Spleen (tissue), 11 donors: ENCODE results near the gene UFD1. TPM values are rescaled to one million over a fixed set of nuclear protein-coding genes. Genes with fewer than 3 reads are reported as not detected.

Experiments used
- DNase-seq: peaks from one replicate; pipeline ENCODE4 v3.0.0-alpha.2; 2020
- H3K27ac ChIP-seq, 8 donors: fragments of 200-600 bp; sonication (generic) in 7 of 8; 1 replicate in 4 of 8; 2 replicates in 4 of 8; pipeline versions ENCODE4 v1.5.0 to v1.8.0; 2016 to 2021; ENCODE audit warnings: inconsistent platforms in 4 of 8, mild to moderate bottlenecking in 4 of 8, moderate library complexity in 1 of 8
- H3K27me3 ChIP-seq, 7 donors: fragments of 200-600 bp; sonication (generic) in 6 of 7; replicated peaks in 1 of 7; 1 replicate in 4 of 7; 2 replicates in 3 of 7; pipeline versions ENCODE4 v1.5.0 to v1.8.0; 2016 to 2021; ENCODE audit warnings: inconsistent platforms in 3 of 7, mild to moderate bottlenecking in 1 of 7
- H3K36me3 ChIP-seq, 6 donors: fragments of 200-600 bp; sonication (generic) in 5 of 6; 1 replicate in 4 of 6; 2 replicates in 2 of 6; pipeline versions ENCODE4 v1.5.0 to v1.8.0; 2016 to 2021; ENCODE audit warnings: inconsistent platforms in 2 of 6
- H3K4me1 ChIP-seq, 6 donors: fragments of 200-600 bp; sonication (generic) in 5 of 6; 1 replicate in 3 of 6; 2 replicates in 3 of 6; pipeline versions ENCODE4 v1.5.0 to v1.8.0; 2016 to 2021; ENCODE audit warnings: inconsistent platforms in 3 of 6
- H3K4me3 ChIP-seq, 8 donors: fragments of 200-600 bp; sonication (generic) in 7 of 8; 1 replicate in 4 of 8; 2 replicates in 4 of 8; pipeline versions ENCODE4 v1.5.0 to v1.8.0; 2016 to 2021; ENCODE audit warnings: inconsistent platforms in 4 of 8, mild to moderate bottlenecking in 4 of 8, moderate library complexity in 2 of 8
- H3K9me3 ChIP-seq, 8 donors: fragments of 200-600 bp; sonication (generic) in 7 of 8; 1 replicate in 4 of 8; 2 replicates in 4 of 8; pipeline versions ENCODE4 v1.5.0 to v1.8.0; 2016 to 2021; ENCODE audit warnings: inconsistent platforms in 4 of 8
- CTCF ChIP-seq, 11 experiments: fragments of 200-600 bp in 7 of 11; fragments of 450-650 bp in 4 of 11; sonication (generic) in 4 of 11; IDR thresholded peaks in 8 of 11; conservative IDR thresholded peaks in 3 of 11; 1 replicate in 7 of 11; 2 replicates in 4 of 11; pipeline versions ENCODE4 v1.4.0 to v1.8.0; 2016 to 2021; ENCODE audit warnings: antibody characterized with exemption in 11 of 11, inconsistent platforms in 4 of 11, mild to moderate bottlenecking in 1 of 11
- POLR2A ChIP-seq, 3 donors: fragments of 450-650 bp; IDR thresholded peaks; one replicate each; pipeline ENCODE4 v1.5.1; 2017; ENCODE audit warnings: antibody characterized with exemption in 3 of 3, mild to moderate bottlenecking in 1 of 3
- POLR2AphosphoS5 ChIP-seq, 3 donors: sonication (generic); formaldehyde crosslinking; IDR thresholded peaks; one replicate each; pipeline ENCODE4 v1.5.1; 2017; ENCODE audit warnings: antibody characterized with exemption in 3 of 3
- WGBS, 5 donors: extraction: QIAGEN DNeasy Blood & Tissue Kit in 3 of 5; methylation state at CpG; one replicate each; pipeline versions ENCODE4 v1.1.5 to v1.1.7; 2013 to 2018; 5-methylcytosine and 5-hydroxymethylcytosine counted together
- intact Hi-C: fragments of 100-400 bp; cut with DNase I; formaldehyde crosslinking; loops from one replicate; pipeline ENCODE4 v1.15.0; 2023; ENCODE audit warnings: low total_unique reads
- polyA plus RNA-seq, 3 donors: library from polyadenylated mRNA; stranded (reverse); fragments of 200-250 nt; gene quantifications; one replicate each; pipeline ENCODE4 v1.2.1, GENCODE V29; 2013
- total RNA-seq, 7 donors: library from RNA; depleted of rRNA in 3 of 7; stranded (reverse); fragments of >200 nt in 3 of 7; fragmentation: NEBNext Ultra II Directional in 4 of 7; extraction: Animal tissue kit (Norgen Biotek cat#: 25700) in 4 of 7; gene quantifications; one replicate each; pipeline versions ENCODE4 v1.1.0 to v1.2.1, GENCODE V29; 2016 to 2021
- donor health status: healthy with polysubstance abuse.
- donor health status: DM: no; HTN: no; CAD: no; lungs with moderate emphysema.
- donor health status: DM: no; HTN: no; CAD: no.
- donor health status: Bipolar disorder and iron deficiency.
- donor health status: healthy.
- donor health status: DM: no; HTN: no; CAD: no.
- donor health status: DM: yes; HTN: yes; CAD: no.

Gene UFD1
- total and polyA plus RNA-seq, 10 donors: 35.6 to 55.4 (median 42.4) TPM

GRCh38 chr22:19524170-19525115, 45.5 kb upstream of the UFD1 start, which contains the start of gene CLDN5:
Gene CLDN5 (minus strand): TSS chr22:19524410. CDS start chr22:19524255, 155 bp downstream.
- peaks cover 14 to 61% (median 45%) of the 10 kb centered on the region in 6 donors for H3K4me1 ChIP-seq
- intact Hi-C loops: no loop called here
- DNase-seq: peak; percentile 76
- peak in 1 of 3 donors; percentile 62 for TF ChIP-seq POLR2A (IDR thresholded peaks at IDR 0.05)
- TF ChIP-seq POLR2AphosphoS5 (IDR thresholded peaks at IDR 0.05): peak in 2 of 3 donors; percentile 62 to 88
- no peak for TF ChIP-seq CTCF (IDR thresholded peaks at IDR 0.05 in 8 of 11, conservative IDR thresholded peaks at IDR 0.05 in 3 of 11)
- H3K4me3 ChIP-seq: peak within 1 kb of the TSS; percentile 28 to 70 (median 45)
- peaks cover 7 to 65% (median 29%) of the 10 kb centered on the region in 7 donors for H3K27me3 ChIP-seq
- 5 to 35% (median 7%) methylated on average over 13 to 69 of the region's 69 CpGs for WGBS, 5 donors
- H3K36me3 ChIP-seq: peaks cover 0 to 14% (median 0%) of the 10 kb centered on the region in 6 donors
- no peaks in the 10 kb centered on the region for H3K9me3 ChIP-seq
- H3K27ac ChIP-seq: peak within 1 kb of the TSS in 7 of 8 donors; percentile 20 to 81 (median 56)

DNA sequence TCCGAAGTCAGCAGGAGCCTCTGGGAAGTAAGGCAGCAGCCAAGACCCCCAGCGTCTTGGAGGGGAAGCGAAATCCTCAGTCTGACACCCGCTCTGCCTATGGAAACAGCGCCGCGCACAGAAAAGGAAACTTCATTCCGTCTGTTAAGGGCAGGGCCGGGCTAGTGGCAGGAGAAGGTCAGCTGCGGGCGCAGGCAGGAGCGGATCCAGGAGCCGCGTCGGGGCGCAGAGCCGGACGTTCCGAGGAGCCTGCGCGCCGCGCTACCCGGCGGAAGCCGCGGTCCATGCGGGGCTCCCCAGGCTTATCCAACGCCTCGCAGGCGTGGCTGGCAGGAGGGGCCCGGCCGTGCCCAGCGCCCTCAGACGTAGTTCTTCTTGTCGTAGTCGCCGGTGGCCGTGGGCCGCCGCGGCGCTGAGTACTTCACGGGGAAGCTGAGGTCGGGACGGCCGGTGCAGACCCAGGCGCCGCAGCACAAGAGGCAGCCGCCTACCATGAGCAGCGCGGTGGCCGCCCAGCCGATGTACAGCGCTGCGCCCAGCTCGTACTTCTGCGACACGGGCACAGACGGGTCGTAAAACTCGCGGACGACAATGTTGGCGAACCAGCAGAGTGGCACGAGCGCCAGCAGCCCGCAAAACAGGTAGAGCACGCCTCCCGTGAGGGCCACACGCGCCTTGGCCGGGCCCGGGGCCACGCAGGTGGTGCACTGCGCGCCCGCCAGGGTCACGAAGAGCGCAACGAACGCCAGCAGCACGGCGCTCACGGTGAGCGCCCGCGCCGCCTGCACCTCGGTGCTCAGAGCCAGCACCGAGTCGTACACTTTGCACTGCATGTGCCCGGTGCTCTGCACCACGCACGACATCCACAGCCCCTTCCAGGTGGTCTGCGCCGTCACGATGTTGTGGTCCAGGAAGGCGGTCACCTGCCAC, 44.5 kb upstream of the UFD1 start:
- WGBS, 5 donors: 2 to 3% (median 2%) methylated on average over 62 to 99 of the region's 99 CpGs
- Histone ChIP-seq H3K4me1 (peaks cover 14 to 61% (median 45%) of the 10 kb centered on the region in 6 donors), H3K36me3 (peaks cover 0 to 19% (median 0%) of the 10 kb centered on the region in 6 donors), H3K4me3 (peak overlapping the region; percentile 28 to 70 (median 45)), H3K27me3 (peaks cover 7 to 58% (median 29%) of the 10 kb centered on the region in 7 donors), H3K27ac (peak overlapping the region in 6 of 8 donors; percentile 1 to 81 (median 61)), H3K9me3 (no peaks in the 10 kb centered on the region)
- intact Hi-C loops: no loop called here
- TF ChIP-seq POLR2A (IDR thresholded peaks at IDR 0.05) (no peak), POLR2AphosphoS5 (IDR thresholded peaks at IDR 0.05) (peak in 2 of 3 donors; percentile 49 to 66)
- peak; percentile 76 for DNase-seq

- TF ChIP-seq CTCF (IDR thresholded peaks at IDR 0.05 in 8 of 11, conservative IDR thresholded peaks at IDR 0.05 in 3 of 11): no peak
- no peak for TF ChIP-seq POLR2A (IDR thresholded peaks at IDR 0.05)
- TF ChIP-seq POLR2AphosphoS5 (IDR thresholded peaks at IDR 0.05): no peak
- Histone ChIP-seq H3K4me1 (peaks cover 14 to 57% (median 42%) of the 10 kb centered on the region in 6 donors), H3K9me3 (no peaks in the 10 kb centered on the region), H3K27ac (peak overlapping the region in 6 of 8 donors; percentile 1 to 81 (median 61)), H3K27me3 (peaks cover 7 to 51% (median 29%) of the 10 kb centered on the region in 7 donors), H3K4me3 (peak overlapping the region; percentile 28 to 70 (median 45)), H3K36me3 (peaks cover 0 to 20% (median 0%) of the 10 kb centered on the region in 6 donors)
- WGBS, 5 donors: 38 to 55% (median 41%) methylated on average over 8 to 9 of the region's 9 CpGs
- DNase-seq: no peak
- intact Hi-C loops: no loop called here
Measured at GRCh38 chr22:19522881-19523239, 43.9 kb upstream of the UFD1 start.
